ENCODE measurements around the gene DPP10.

The DPP10 gene

DNA sequence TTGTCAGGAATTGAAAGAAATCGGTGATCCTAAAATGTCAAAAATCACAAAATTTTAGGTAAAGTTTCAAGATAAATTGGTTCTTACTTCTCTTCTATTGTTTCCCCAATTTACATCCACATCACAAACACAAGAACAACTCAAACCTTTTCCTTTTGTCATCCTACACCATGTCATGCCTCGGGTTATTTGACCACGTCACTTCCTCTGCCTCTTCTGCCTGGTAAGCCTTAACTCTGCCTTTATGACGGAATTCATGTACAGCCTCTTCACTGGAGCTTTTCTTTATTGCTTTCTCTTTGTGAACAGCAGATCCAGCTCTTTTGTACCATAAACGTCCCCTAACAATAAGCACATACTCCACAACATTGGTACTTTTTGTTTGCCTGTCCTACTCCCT, 258.0 kb downstream of the DPP10 start:
- TF ChIP-seq POLR2AphosphoS5 (IDR thresholded peaks at IDR 0.05; ENCODE audit: low read depth, low read length) (no peak), FOXP2 (optimal IDR thresholded peaks at IDR 0.05; ENCODE audit: borderline replicate concordance, extremely low read depth, extremely low read length, insufficient read depth) (no peak), SIN3A (IDR thresholded peaks at IDR 0.05; ENCODE audit: borderline replicate concordance, insufficient read depth, low read length) (no peak), REST (IDR thresholded peaks at IDR 0.05; ENCODE audit: insufficient read depth in 1 of 2, low read depth in 2 of 2, low read length in 2 of 2) (no peak), TAF1 (IDR thresholded peaks at IDR 0.05; ENCODE audit: borderline replicate concordance, insufficient read depth, low read length) (no peak)

- TF ChIP-seq SIN3A (IDR thresholded peaks at IDR 0.05; ENCODE audit: borderline replicate concordance, insufficient read depth, low read length) = no peak
- TF ChIP-seq FOXP2 (optimal IDR thresholded peaks at IDR 0.05; ENCODE audit: borderline replicate concordance, extremely low read depth, extremely low read length, insufficient read depth) = no peak
- TF ChIP-seq POLR2AphosphoS5 (IDR thresholded peaks at IDR 0.05; ENCODE audit: low read depth, low read length) = no peak
- TF ChIP-seq TAF1 (IDR thresholded peaks at IDR 0.05; ENCODE audit: borderline replicate concordance, insufficient read depth, low read length) = no peak
- no peak for TF ChIP-seq REST (IDR thresholded peaks at IDR 0.05; ENCODE audit: insufficient read depth in 1 of 2, low read depth in 2 of 2, low read length in 2 of 2)
Observed at GRCh38 chr2:114709936-114710850, 267.8 kb downstream of the DPP10 start.

- TF ChIP-seq POLR2AphosphoS5 (IDR thresholded peaks at IDR 0.05; ENCODE audit: low read depth, low read length) (no peak), REST (IDR thresholded peaks at IDR 0.05; ENCODE audit: insufficient read depth in 1 of 2, low read depth in 2 of 2, low read length in 2 of 2) (no peak), SIN3A (IDR thresholded peaks at IDR 0.05; ENCODE audit: borderline replicate concordance, insufficient read depth, low read length) (no peak), FOXP2 (optimal IDR thresholded peaks at IDR 0.05; ENCODE audit: borderline replicate concordance, extremely low read depth, extremely low read length, insufficient read depth) (no peak), TAF1 (IDR thresholded peaks at IDR 0.05; ENCODE audit: borderline replicate concordance, insufficient read depth, low read length) (no peak)
Observed at GRCh38 chr2:114714313-114714712, 271.9 kb downstream of the DPP10 start.

- TF ChIP-seq SIN3A (IDR thresholded peaks at IDR 0.05; ENCODE audit: borderline replicate concordance, insufficient read depth, low read length) (no peak), REST (IDR thresholded peaks at IDR 0.05; ENCODE audit: insufficient read depth in 1 of 2, low read depth in 2 of 2, low read length in 2 of 2) (no peak), POLR2AphosphoS5 (IDR thresholded peaks at IDR 0.05; ENCODE audit: low read depth, low read length) (no peak), FOXP2 (optimal IDR thresholded peaks at IDR 0.05; ENCODE audit: borderline replicate concordance, extremely low read depth, extremely low read length, insufficient read depth) (no peak)
Observed at GRCh38 chr2:114717049-114717448, 274.6 kb downstream of the DPP10 start.
